HFFc6 (cell line): ENCODE measurements around the gene TYRO3. TPM values are rescaled to one million over a fixed set of nuclear protein-coding genes. Genes with fewer than 3 reads are reported as not detected.

ENCODE experiments used
- DNase-seq: peaks from one replicate; pipeline ENCODE4 v3.0.0-alpha.2; 2018
- H3K27ac Mint-ChIP-seq: 2 replicates; pipeline ENCODE4 v1.8.0; 2020; ENCODE audit warnings: mild to moderate bottlenecking, mixed read lengths
- H3K27me3 Mint-ChIP-seq: 2 replicates; pipeline ENCODE4 v1.8.0; 2021; ENCODE audit warnings: mild to moderate bottlenecking, moderate library complexity, mixed read lengths; ENCODE audit not compliant: insufficient read depth
- H3K36me3 Mint-ChIP-seq: 2 replicates; pipeline ENCODE4 v1.8.0; 2021; ENCODE audit warnings: low read depth, mixed read lengths
- H3K4me1 Mint-ChIP-seq: 2 replicates; pipeline ENCODE4 v1.8.0; 2020; ENCODE audit warnings: low read depth, mixed read lengths
- H3K4me3 Mint-ChIP-seq: 2 replicates; pipeline ENCODE4 v1.8.0; 2020; ENCODE audit warnings: mild to moderate bottlenecking, moderate library complexity, mixed read lengths
- H3K9me3 Mint-ChIP-seq: 2 replicates; pipeline ENCODE4 v1.8.0; 2020; ENCODE audit warnings: mild to moderate bottlenecking, mixed read lengths
- total RNA-seq, 6 experiments: library from RNA; stranded (reverse); fragmentation: NEBNext Ultra II Directional; extraction: Animal tissue kit (Norgen Biotek cat#: 25700); gene quantifications; 2 replicates in 1 of 6; 3 replicates in 5 of 6; pipeline ENCODE4 v1.2.3, GENCODE V29; 2021
- TF ChIP-seq, protein P1 (sequence below): fragments of 200-600 bp; sonication (generic); IDR thresholded peaks from 2 replicates; pipeline ENCODE4 v1.5.0; 2021; ENCODE audit warnings: antibody characterized with exemption, mild to moderate bottlenecking

Gene TYRO3
- total RNA-seq, 6 experiments from 2014 or later = 16.6 to 27.6 (median 21.9) TPM

DNA sequence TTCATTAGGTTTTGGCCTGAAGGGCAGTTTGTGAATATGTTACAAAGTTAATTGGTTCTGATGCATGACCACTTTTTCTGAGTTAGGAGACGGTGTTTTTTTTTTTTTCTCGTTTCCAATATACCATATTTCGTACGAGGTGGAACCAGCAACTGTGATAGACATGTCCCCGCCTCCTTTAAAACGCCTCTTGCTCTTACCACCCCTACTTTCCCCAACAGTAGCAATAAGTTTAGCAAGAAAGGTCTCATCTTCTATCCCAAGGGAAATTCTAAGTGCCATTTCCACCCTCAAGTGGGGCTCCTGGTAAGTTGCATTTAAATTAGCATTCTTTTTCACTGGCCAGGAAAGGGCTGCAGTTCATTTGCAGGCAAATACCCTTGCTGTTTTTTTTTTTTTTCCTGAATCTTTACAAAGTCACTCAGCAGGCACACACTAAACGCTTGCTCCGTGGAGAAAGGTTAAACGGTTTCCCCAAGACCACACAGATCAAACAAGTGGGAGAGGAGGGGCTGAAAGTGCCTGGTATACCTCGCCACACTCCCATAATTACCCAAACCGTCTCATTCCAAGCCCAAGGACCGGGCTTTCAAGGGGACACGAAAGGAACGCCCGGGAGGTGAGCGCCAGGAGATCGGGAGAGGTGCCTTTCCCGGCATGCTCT is 61.7 kb downstream of the TYRO3 start:
- DNase-seq = no peak
- Mint-ChIP-seq H3K27me3 (peaks cover 3% of the 10 kb centered on the region), H3K27ac (peak overlapping the region; percentile 63), H3K9me3 (peaks cover 4% of the 10 kb centered on the region; the same call in 1 of the 2 replicates), H3K4me3 (peak overlapping the region; percentile 85), H3K36me3 (no peaks in the 10 kb centered on the region), H3K4me1 (peaks cover 6% of the 10 kb centered on the region)
- TF ChIP-seq, protein P1, sequence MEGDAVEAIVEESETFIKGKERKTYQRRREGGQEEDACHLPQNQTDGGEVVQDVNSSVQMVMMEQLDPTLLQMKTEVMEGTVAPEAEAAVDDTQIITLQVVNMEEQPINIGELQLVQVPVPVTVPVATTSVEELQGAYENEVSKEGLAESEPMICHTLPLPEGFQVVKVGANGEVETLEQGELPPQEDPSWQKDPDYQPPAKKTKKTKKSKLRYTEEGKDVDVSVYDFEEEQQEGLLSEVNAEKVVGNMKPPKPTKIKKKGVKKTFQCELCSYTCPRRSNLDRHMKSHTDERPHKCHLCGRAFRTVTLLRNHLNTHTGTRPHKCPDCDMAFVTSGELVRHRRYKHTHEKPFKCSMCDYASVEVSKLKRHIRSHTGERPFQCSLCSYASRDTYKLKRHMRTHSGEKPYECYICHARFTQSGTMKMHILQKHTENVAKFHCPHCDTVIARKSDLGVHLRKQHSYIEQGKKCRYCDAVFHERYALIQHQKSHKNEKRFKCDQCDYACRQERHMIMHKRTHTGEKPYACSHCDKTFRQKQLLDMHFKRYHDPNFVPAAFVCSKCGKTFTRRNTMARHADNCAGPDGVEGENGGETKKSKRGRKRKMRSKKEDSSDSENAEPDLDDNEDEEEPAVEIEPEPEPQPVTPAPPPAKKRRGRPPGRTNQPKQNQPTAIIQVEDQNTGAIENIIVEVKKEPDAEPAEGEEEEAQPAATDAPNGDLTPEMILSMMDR = no peak

DNA sequence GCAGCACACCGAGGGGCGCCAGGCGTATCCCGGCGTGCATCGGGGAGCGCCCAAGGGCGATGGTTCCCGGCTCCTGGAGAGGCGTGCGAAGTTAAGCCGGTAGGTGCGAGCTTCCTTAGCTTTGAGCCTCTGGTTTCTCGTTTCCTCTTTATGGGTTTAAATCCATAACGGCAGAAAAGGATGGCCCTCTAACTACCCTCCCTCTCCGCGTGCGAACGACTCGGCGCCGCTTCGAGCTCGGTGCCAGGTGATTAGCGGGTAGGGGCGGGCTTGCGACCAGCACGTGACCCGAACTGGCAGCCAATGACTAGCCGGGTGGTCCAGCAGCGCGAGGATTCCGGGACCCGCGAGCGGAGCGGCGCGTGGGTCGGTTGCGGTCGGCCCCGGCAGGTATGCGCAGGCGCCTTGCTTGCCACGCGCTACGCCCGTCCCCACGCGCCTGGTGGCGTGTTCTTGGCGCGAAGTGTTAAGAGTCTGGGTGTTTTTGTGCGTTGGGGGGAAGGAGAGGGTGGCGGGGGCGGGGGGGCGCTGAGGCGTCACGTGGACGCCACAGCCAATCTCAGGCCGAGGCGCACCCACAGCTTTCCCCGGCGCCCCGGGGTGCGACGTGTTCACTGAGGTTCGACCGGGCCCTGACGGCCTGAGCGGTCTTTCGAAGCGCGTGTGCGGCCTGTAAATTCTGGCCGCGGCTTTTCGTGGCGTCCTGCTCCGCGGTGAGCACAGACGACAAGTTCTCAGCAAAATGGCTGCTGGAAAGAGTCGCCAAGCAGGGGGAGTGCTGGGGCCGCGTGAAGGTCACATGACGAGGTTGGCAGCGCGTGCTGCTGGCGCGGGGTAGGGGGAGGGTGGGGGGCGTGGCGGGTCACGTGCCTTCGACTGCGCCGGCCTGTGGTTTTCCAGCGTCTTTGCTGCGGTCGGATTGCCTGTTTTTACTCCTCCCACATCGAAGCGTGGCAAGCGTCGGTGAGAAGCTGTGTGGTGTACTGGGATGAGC is 62.5 kb downstream of the TYRO3 start:
- Mint-ChIP-seq H3K27me3 (peaks cover 3% of the 10 kb centered on the region), H3K9me3 (peaks cover 4% of the 10 kb centered on the region; the same call in 1 of the 2 replicates), H3K36me3 (no peaks in the 10 kb centered on the region), H3K27ac (peak overlapping the region; percentile 63), H3K4me3 (peak overlapping the region; percentile 85), H3K4me1 (peaks cover 6% of the 10 kb centered on the region)
- TF ChIP-seq, protein P1 = no peak
- DNase-seq = peak; percentile 60

DNA sequence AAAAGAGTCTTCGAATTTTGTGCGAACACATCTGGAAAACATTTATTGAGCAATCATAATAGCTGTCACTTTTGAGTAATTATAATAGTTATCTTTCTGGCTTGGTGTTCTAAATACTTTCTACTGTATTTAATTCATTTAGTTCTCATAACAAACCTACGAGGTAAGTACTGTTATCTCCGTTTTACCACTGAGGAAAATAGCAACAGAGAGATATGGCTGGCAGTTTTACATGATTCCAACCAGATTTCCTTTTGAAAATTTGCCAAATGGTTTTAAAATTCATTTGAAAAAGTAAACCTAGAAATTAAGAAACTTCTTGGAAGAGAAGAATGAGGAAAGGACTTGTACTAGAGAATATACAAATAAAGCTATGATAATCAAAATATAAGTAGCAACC is 63.9 kb downstream of the TYRO3 start:
- Mint-ChIP-seq H3K36me3 (no peaks in the 10 kb centered on the region), H3K4me1 (peaks cover 6% of the 10 kb centered on the region), H3K4me3 (no peak overlapping the region; the same call in none of the 2 replicates), H3K9me3 (peaks cover 4% of the 10 kb centered on the region; the same call in 1 of the 2 replicates), H3K27me3 (peaks cover 3% of the 10 kb centered on the region), H3K27ac (no peak overlapping the region)
- no peak for DNase-seq
- TF ChIP-seq, protein P1 = no peak

DNA sequence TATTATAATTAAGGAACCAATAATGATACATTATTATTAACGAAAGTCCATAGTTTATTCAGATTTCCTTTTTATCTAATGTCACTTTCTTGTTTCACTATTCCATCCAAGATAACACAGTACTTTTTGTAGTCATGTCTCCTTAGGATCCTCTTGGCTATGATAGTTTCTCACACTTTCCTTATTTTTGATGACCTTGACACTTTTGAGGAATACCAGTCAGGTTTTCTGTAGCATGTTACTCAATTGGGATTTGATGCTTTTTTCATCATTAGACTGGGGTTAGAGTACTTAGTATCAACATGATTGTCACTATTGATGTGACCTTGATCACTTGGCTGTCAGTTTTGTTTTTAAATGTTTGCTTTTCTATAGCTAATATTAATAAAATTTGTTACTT is 68.2 kb downstream of the TYRO3 start:
- Mint-ChIP-seq H3K4me3 (no peak overlapping the region), H3K9me3 (no peaks in the 10 kb centered on the region), H3K36me3 (no peaks in the 10 kb centered on the region), H3K27ac (no peak overlapping the region), H3K27me3 (peaks cover 1% of the 10 kb centered on the region; the same call in 1 of the 2 replicates), H3K4me1 (no peaks in the 10 kb centered on the region)
- DNase-seq = no peak
- TF ChIP-seq, protein P1 = no peak

DNA sequence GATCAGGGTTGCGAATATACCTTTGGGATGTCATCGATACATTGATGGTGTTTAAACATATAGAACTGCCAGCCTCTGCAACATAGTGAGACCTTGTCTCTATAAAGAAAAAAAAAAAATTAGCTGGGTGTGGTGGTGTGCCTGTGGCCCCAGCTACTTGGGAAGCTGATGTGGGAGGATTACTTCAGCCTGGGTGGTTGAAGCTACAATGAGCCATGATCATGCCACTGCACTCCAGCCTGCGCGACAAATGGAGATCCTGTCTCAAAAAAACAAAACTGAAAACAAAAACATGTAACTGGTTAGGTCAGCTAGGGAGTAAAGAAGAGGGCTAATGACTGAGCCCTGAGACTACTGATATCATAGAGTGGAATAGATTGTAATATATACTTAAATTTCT is 70.5 kb downstream of the TYRO3 start:
- TF ChIP-seq, protein P1 = no peak
- H3K36me3 Mint-ChIP-seq = no peaks in the 10 kb centered on the region
- peaks cover 3% of the 10 kb centered on the region for H3K4me1 Mint-ChIP-seq

More for the DNA sequence above, 70.5 kb downstream of the TYRO3 start:
- no peaks in the 10 kb centered on the region for H3K9me3 Mint-ChIP-seq
- H3K27me3 Mint-ChIP-seq = peaks cover 1% of the 10 kb centered on the region; the same call in 1 of the 2 replicates
- no peak overlapping the region for H3K27ac Mint-ChIP-seq
- no peak for DNase-seq
- H3K4me3 Mint-ChIP-seq = no peak overlapping the region
